Measurements from ENCODE around the gene NEK1.
"Not testable (repeated sequence)": the region's sequence is repeated elsewhere in the genome, so short reads cannot be mapped to it uniquely, and the experiment has no call there.

Gene NEK1

GRCh38 chr4:169626331-169627282, 14.2 kb upstream of the NEK1 start:
- DNase-seq (ENCODE audit: low read depth, low spot score), result no peak

- no peak for DNase-seq (ENCODE audit: low read depth, low spot score)
Observed at GRCh38 chr4:169625886-169626285, 13.5 kb upstream of the NEK1 start.

GRCh38 chr4:169624012-169624411, 11.6 kb upstream of the NEK1 start:
- not testable (repeated sequence) for DNase-seq (ENCODE audit: low read depth, low spot score)

GRCh38 chr4:169622566-169622965, 10.2 kb upstream of the NEK1 start:
- DNase-seq (ENCODE audit: low read depth, low spot score), result no peak

- no peak for DNase-seq (ENCODE audit: low read depth, low spot score)
Observed at GRCh38 chr4:169621731-169622492, 9.5 kb upstream of the NEK1 start.

- no peak for DNase-seq (ENCODE audit: low read depth, low spot score)
Observed at GRCh38 chr4:169620880-169621248, 8.5 kb upstream of the NEK1 start.

- DNase-seq (ENCODE audit: low read depth, low spot score), result peak; percentile 76
Observed at GRCh38 chr4:169619958-169620879, 7.8 kb upstream of the NEK1 start, which contains the start of gene CLCN3. TSS of gene CLCN3 (plus strand) at chr4:169620578. CDS start at chr4:169635929, 15,351 bp downstream.

- peak; percentile 44 for DNase-seq (ENCODE audit: low read depth, low spot score)
Observed at GRCh38 chr4:169619518-169619957, 7.2 kb upstream of the NEK1 start.

GRCh38 chr4:169618986-169619385, 6.6 kb upstream of the NEK1 start:
- no peak for DNase-seq (ENCODE audit: low read depth, low spot score)

GRCh38 chr4:169618286-169618685, 5.9 kb upstream of the NEK1 start:
- no peak for DNase-seq (ENCODE audit: low read depth, low spot score)

- DNase-seq (ENCODE audit: low read depth, low spot score), result no peak
Observed at GRCh38 chr4:169617306-169617705, 4.9 kb upstream of the NEK1 start.

GRCh38 chr4:169616846-169617245, 4.5 kb upstream of the NEK1 start:
- no peak for DNase-seq (ENCODE audit: low read depth, low spot score)

- no peak for DNase-seq (ENCODE audit: low read depth, low spot score)
Observed at GRCh38 chr4:169615467-169616106, 3.2 kb upstream of the NEK1 start.

- peak; percentile 55 for DNase-seq (ENCODE audit: low read depth, low spot score)
Observed at GRCh38 chr4:169612871-169613859, 782 bp upstream of the NEK1 start.

GRCh38 chr4:169611157-169611556, 1.2 kb downstream of the NEK1 start:
- no peak for DNase-seq (ENCODE audit: low read depth, low spot score)

GRCh38 chr4:169604903-169605331, 7.5 kb downstream of the NEK1 start:
- DNase-seq (ENCODE audit: low read depth, low spot score), result no peak

- no peak for DNase-seq (ENCODE audit: low read depth, low spot score)
Observed at GRCh38 chr4:169604131-169604900, 8.1 kb downstream of the NEK1 start.

GRCh38 chr4:169603312-169603711, 9.1 kb downstream of the NEK1 start:
- no peak for DNase-seq (ENCODE audit: low read depth, low spot score)
